ENCODE data around the gene CNMD.

CNMD gene

DNA sequence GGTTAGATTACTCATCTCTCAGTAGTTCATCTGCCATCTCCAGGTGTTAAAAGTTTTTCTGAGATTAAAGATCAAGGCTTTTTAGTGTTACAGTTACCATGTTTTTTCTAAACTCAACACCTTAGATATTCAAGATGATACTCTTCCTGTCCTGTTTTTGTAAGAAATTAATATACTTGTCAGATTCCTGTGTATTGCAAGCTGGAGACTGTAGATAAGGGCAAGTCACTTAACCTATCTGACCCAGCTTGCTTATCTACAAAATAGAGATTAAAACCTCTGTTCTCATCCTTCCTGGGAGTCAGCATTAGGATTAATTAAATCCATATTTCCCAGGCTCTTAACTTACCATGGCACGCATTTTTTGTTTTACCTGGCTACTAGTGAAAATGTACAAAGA is 61.8 kb downstream of the CNMD start:
- no peak for DNase-seq

DNA sequence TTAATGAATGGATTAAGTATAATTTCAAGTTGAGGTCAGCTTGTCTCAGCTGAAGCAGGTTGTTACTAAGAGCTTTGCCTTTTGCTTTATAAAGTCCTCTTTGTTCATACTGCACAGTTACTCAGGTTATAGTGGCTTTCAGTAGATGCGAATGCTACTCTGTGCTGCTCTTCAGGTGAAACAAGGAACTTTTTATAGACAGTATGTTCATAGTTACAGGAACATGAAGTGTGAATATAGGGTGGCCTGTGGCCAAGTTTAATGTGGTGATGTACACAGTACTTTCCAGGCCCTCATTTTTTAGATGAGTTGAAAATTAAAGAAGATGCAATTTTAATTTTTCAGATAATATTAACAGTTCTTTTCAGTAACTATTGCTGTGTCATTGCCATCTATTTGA is 66.2 kb downstream of the CNMD start:
- no peak for DNase-seq

- no peak for DNase-seq
Observed at GRCh38 chr13:52670726-52671125, 68.9 kb downstream of the CNMD start.

- DNase-seq: no peak
Observed at GRCh38 chr13:52669677-52670076, 69.9 kb downstream of the CNMD start.

GRCh38 chr13:52665325-52665724 is 74.3 kb downstream of the CNMD start:
- no peak for DNase-seq

GRCh38 chr13:52664272-52664671 is 75.3 kb downstream of the CNMD start:
- no peak for DNase-seq

DNA sequence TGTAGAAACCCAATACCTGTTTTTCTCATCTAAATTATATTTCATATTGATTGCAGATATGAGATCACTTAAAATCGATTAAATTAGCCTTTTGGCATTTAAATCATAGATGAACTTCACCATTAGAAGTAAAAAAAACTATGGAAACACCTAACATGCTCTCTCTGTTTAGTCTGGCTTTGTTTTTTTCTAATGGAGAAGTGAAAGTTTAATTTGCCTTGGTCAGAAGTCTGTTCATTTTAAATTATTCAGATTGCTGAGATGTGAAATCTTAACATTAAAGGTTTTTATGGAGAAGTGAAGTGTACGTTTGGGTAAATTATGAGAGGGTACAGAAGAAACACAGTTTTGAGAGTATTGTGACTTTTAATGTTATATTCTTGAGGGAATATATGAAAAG is 80.3 kb downstream of the CNMD start:
- DNase-seq: no peak
